HFFc6 (cell line): Measurements from ENCODE around the gene EEF2. TPM values are rescaled to one million over a fixed set of nuclear protein-coding genes. Genes with fewer than 3 reads are reported as not detected.
A peak's percentile ranks its signal among the peaks of the same experiment; 100 is the strongest.
"Not testable (repeated sequence)": the region's sequence is repeated elsewhere in the genome, so short reads cannot be mapped to it uniquely, and the experiment has no call there.

Source experiments
- DNase-seq: peaks from one replicate; pipeline ENCODE4 v3.0.0-alpha.2; 2018
- H3K27ac Mint-ChIP-seq: 2 replicates; pipeline ENCODE4 v1.8.0; 2020; ENCODE audit warnings: mild to moderate bottlenecking, mixed read lengths
- H3K27me3 Mint-ChIP-seq: 2 replicates; pipeline ENCODE4 v1.8.0; 2021; ENCODE audit warnings: mild to moderate bottlenecking, moderate library complexity, mixed read lengths; ENCODE audit not compliant: insufficient read depth
- H3K36me3 Mint-ChIP-seq: 2 replicates; pipeline ENCODE4 v1.8.0; 2021; ENCODE audit warnings: low read depth, mixed read lengths
- H3K4me1 Mint-ChIP-seq: 2 replicates; pipeline ENCODE4 v1.8.0; 2020; ENCODE audit warnings: low read depth, mixed read lengths
- H3K4me3 Mint-ChIP-seq: 2 replicates; pipeline ENCODE4 v1.8.0; 2020; ENCODE audit warnings: mild to moderate bottlenecking, moderate library complexity, mixed read lengths
- H3K9me3 Mint-ChIP-seq: 2 replicates; pipeline ENCODE4 v1.8.0; 2020; ENCODE audit warnings: mild to moderate bottlenecking, mixed read lengths
- total RNA-seq, 6 experiments: library from RNA; stranded (reverse); fragmentation: NEBNext Ultra II Directional; extraction: Animal tissue kit (Norgen Biotek cat#: 25700); gene quantifications; 2 replicates in 1 of 6; 3 replicates in 5 of 6; pipeline ENCODE4 v1.2.3, GENCODE V29; 2021
- TF ChIP-seq, protein P1 (sequence below): fragments of 200-600 bp; sonication (generic); IDR thresholded peaks from 2 replicates; pipeline ENCODE4 v1.5.0; 2021; ENCODE audit warnings: antibody characterized with exemption, mild to moderate bottlenecking

The EEF2 gene
- total RNA-seq, 6 experiments from 2014 or later = 2,555 to 2,867 (median 2,696) TPM

- Mint-ChIP-seq H3K36me3 (peaks cover 34% of the 10 kb centered on the region), H3K4me3 (peak overlapping the region; percentile 96), H3K27ac (peak overlapping the region; percentile 97), H3K27me3 (peaks cover 40% of the 10 kb centered on the region), H3K9me3 (peaks cover 13% of the 10 kb centered on the region; the same call in 1 of the 2 replicates), H3K4me1 (peaks cover 30% of the 10 kb centered on the region)
- TF ChIP-seq, protein P1, sequence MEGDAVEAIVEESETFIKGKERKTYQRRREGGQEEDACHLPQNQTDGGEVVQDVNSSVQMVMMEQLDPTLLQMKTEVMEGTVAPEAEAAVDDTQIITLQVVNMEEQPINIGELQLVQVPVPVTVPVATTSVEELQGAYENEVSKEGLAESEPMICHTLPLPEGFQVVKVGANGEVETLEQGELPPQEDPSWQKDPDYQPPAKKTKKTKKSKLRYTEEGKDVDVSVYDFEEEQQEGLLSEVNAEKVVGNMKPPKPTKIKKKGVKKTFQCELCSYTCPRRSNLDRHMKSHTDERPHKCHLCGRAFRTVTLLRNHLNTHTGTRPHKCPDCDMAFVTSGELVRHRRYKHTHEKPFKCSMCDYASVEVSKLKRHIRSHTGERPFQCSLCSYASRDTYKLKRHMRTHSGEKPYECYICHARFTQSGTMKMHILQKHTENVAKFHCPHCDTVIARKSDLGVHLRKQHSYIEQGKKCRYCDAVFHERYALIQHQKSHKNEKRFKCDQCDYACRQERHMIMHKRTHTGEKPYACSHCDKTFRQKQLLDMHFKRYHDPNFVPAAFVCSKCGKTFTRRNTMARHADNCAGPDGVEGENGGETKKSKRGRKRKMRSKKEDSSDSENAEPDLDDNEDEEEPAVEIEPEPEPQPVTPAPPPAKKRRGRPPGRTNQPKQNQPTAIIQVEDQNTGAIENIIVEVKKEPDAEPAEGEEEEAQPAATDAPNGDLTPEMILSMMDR = no peak
- no peak for DNase-seq
Measured at GRCh38 chr19:3970313-3970807, 14.9 kb downstream of the EEF2 start.

DNA sequence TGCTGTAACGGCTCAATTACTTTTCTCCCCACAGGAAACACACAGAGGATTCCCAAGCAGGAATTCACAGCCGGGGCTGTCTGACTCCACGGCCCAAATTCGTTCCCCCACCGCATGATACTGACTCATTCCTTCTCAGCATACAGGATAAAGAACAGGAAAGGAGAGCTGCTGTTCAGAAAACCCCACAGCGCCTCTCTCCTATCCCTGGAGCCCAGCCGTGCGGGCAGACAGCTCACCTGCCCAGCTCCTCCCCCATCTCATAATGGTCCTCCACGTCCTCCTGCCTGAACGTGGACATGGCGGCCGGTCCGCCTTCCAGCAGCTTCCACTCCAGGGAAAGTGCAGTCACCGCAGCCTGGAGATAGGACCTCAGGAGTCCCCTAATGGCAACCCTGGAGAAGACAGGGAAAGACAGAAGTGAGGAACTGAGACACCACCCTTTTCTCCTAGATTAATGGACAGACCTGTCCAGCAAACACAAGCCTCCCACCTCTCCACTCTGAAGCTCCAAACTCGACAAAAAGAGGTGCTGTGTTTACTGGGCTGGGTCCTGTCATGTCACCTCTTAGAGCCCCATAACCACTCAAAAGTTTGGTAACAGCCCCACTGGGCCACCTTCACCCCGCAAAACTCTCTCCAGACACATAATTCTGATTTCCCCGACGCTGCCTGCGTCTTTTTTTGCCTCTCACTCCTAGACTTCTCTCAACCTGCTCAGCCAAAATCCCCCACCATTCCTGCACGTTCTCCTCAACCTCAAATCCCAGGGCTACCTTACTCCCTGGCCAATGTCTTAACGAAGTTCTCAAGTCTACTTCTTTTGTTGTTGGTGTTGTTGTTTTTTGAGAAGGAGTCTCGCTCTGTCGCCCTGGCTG, 15.6 kb downstream of the EEF2 start:
- H3K27me3 Mint-ChIP-seq = peaks cover 37% of the 10 kb centered on the region
- peak; percentile 83 for DNase-seq
- peaks cover 13% of the 10 kb centered on the region; the same call in 1 of the 2 replicates for H3K9me3 Mint-ChIP-seq
- peaks cover 30% of the 10 kb centered on the region for H3K4me1 Mint-ChIP-seq
- H3K4me3 Mint-ChIP-seq = peak overlapping the region; percentile 96
- peaks cover 34% of the 10 kb centered on the region for H3K36me3 Mint-ChIP-seq
- TF ChIP-seq, protein P1 = peak; percentile 66
- peak overlapping the region; percentile 97 for H3K27ac Mint-ChIP-seq

DNA sequence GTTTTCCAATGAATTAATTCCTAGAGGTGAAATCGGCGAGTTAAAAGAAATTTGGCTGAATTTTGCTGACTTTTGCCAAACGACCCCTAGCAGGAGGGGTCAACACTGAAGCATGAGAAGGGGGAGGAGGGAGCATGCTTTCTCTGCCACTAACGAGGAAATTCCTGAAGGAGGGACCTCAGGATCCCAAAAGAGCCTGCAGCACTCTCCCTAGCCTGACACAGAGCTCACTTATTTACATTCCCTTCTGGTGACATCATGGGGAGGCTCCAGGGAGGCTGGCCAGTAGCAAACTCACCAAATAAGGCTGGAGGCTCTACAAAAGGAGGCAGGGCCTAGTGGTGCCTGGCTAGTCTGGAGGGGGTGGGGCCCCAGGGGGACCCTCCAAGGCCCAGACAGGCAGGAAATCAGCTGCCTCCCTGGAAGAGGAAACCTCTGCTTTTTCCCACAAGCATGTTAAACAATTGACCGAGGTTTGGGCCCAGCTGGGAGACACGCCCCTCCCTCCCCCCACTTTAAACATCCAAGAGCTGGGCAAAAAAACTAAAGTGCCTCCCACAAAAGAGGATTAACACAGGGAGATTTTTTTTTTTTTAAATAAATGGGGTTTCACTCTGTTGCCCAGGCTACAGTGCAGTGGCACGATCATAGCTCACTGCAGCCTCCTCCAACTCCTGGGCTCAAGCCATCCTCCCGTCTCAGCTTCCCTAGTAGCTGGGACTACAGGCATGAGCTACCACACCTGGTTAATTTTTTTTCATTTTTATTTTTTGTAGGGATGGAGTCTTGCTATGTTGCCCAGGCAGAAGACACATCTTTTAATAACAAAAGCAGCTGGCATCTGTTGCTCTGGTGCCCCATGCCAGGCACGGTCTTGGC, 16.5 kb downstream of the EEF2 start:
- peak; percentile 99 for DNase-seq
- H3K9me3 Mint-ChIP-seq = peaks cover 13% of the 10 kb centered on the region; the same call in 1 of the 2 replicates
- H3K36me3 Mint-ChIP-seq = peaks cover 34% of the 10 kb centered on the region
- H3K27me3 Mint-ChIP-seq = peaks cover 37% of the 10 kb centered on the region
- TF ChIP-seq, protein P1 = no peak
- H3K4me1 Mint-ChIP-seq = peaks cover 30% of the 10 kb centered on the region
- peak overlapping the region; percentile 97 for H3K27ac Mint-ChIP-seq
- H3K4me3 Mint-ChIP-seq = peak overlapping the region; percentile 96

GRCh38 chr19:3967983-3968382, 17.3 kb downstream of the EEF2 start:
- Mint-ChIP-seq H3K36me3 (peaks cover 34% of the 10 kb centered on the region), H3K4me3 (peak overlapping the region; percentile 96), H3K4me1 (peaks cover 30% of the 10 kb centered on the region)

DNA sequence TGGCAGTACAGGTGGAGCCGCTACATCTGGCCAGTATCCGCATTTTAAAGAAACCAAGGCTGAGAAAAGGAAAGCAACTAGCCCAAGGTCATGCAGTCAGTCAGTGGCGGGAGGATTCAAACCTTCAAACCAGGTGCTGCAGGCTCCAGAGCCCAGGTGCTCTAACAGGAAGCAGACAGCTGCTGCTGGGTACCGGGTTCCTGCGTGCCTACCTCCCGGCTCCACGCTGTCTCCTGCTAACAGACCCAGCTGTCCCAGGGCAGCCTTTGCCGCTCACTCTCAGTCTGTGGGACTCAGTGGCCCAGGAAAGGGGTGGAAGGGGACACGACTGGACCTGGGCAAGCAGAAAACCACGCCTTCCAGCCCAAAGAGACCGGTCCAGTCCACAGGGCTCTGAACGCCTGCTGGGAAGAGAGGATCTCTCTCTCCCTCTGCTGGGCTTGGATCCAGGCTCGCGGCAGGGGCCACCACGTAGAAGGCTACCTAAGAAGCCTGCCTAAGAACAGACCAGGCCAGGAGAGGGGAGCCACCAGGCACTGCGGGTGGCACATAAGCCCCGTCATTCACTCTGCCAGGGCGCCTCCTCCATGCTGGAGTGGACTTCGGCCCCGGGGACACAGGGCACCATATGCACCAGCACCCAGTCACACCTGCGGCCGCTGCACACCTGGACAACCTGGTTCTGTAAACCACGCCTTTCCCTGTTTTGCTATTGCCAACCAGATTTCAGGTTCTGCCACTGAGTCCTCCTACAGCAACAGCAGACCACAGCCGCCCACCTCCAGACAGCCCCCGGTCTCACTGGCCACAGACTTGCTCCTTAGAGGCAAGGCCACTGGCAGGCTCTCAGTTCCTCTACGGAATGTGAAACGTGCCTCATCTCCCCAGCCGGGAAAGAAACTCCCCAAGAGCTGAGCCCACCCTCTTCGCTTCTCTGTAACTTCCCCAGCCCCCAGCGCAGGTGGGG, 18.9 kb downstream of the EEF2 start:
- Mint-ChIP-seq H3K36me3 (peaks cover 34% of the 10 kb centered on the region), H3K9me3 (peaks cover 12% of the 10 kb centered on the region; the same call in 1 of the 2 replicates)
- TF ChIP-seq, protein P1 = no peak

More at GRCh38 chr19:3967983-3968382, 17.3 kb downstream of the EEF2 start:
- not testable (repeated sequence) for DNase-seq
- Mint-ChIP-seq H3K9me3 (peaks cover 13% of the 10 kb centered on the region; the same call in 1 of the 2 replicates), H3K27ac (peak overlapping the region; percentile 97), H3K27me3 (peaks cover 37% of the 10 kb centered on the region)

More for the DNA sequence above, 18.9 kb downstream of the EEF2 start:
- H3K27ac Mint-ChIP-seq = peak overlapping the region; percentile 70
- H3K4me3 Mint-ChIP-seq = peak overlapping the region; percentile 32; the same call in 1 of the 2 replicates
- no peak for DNase-seq
- peaks cover 30% of the 10 kb centered on the region for H3K4me1 Mint-ChIP-seq
- peaks cover 25% of the 10 kb centered on the region for H3K27me3 Mint-ChIP-seq
